ENCODE results near the gene KRT84. TPM values are rescaled to one million over a fixed set of nuclear protein-coding genes. Genes with fewer than 3 reads are reported as not detected.

The KRT84 gene
- total RNA-seq, 1 experiment from 2014 or later: 0.15 TPM

GRCh38 chr12:52391618-52392002, 6.2 kb upstream of the KRT84 start:
- BruUV-seq (replicated peaks): no TSS peak
- Histone ChIP-seq H3K27me3 (ENCODE audit: low read length) (no peaks in the 10 kb centered on the region), H3K9ac (ENCODE audit: low read length) (no peak overlapping the region), H3K4me2 (ENCODE audit: low read length) (no peak overlapping the region), H3F3A (ENCODE audit: low read length, unreplicated experiment) (no peaks in the 10 kb centered on the region), H2AFZ (ENCODE audit: low read length) (no peak overlapping the region), H3K27ac (ENCODE audit: low read length) (no peak overlapping the region), H3K4me1 (ENCODE audit: insufficient read depth, low read length) (0 out of 2 replicates have a peak, but pooled peaks cover 4% of the 10 kb centered on the region), H3K9me2 (replicated peaks; ENCODE audit: low read length) (no peaks in the 10 kb centered on the region), H3K36me3 (ENCODE audit: low read depth, low read length) (no peaks in the 10 kb centered on the region), H3K4me3 (ENCODE audit: low read length) (no peak overlapping the region), H3K79me2 (ENCODE audit: low read length) (no peaks in the 10 kb centered on the region), H3K9me3 (ENCODE audit: low read length) (no peaks in the 10 kb centered on the region), H4K20me1 (ENCODE audit: low read length) (no peaks in the 10 kb centered on the region)
- no peak for ATAC-seq
- ChIA-PET CTCF (no interaction called here), POLR2A (ENCODE audit: unreplicated experiment) (no interaction called here)
- intact Hi-C loops (cut with micrococcal nuclease): loop anchor here (1.0 to 10.0 kb wide), 3 partner anchors 63 to 491 kb away; partner anchors contain the start of gene KRT6B
- no peak for DNase-seq
- TF ChIP-seq CTCF (conservative IDR thresholded peaks at IDR 0.05; ENCODE audit: low read depth, low read length) (no peak), EZH2 (IDR thresholded peaks at IDR 0.05; ENCODE audit: low read length, unreplicated experiment) (no peak), EZH2phosphoT487 (IDR thresholded peaks at IDR 0.05; ENCODE audit: borderline replicate concordance, low read length) (no peak)

GRCh38 chr12:52390739-52391617, 5.5 kb upstream of the KRT84 start:
- Histone ChIP-seq H3K27ac (ENCODE audit: low read length) (no peak overlapping the region), H2AFZ (ENCODE audit: low read length) (no peak overlapping the region)
- CTCF ChIA-PET: no interaction called here

More at GRCh38 chr12:52390739-52391617, 5.5 kb upstream of the KRT84 start:
- Histone ChIP-seq H4K20me1 (ENCODE audit: low read length) (no peaks in the 10 kb centered on the region), H3K4me3 (ENCODE audit: low read length) (no peak overlapping the region), H3K36me3 (ENCODE audit: low read depth, low read length) (no peaks in the 10 kb centered on the region), H3K9me3 (ENCODE audit: low read length) (no peaks in the 10 kb centered on the region), H3K79me2 (ENCODE audit: low read length) (no peaks in the 10 kb centered on the region), H3K4me2 (ENCODE audit: low read length) (no peak overlapping the region), H3K27me3 (ENCODE audit: low read length) (no peaks in the 10 kb centered on the region), H3K4me1 (ENCODE audit: insufficient read depth, low read length) (0 out of 2 replicates have a peak, but pooled peaks cover 1% of the 10 kb centered on the region), H3F3A (ENCODE audit: low read length, unreplicated experiment) (no peaks in the 10 kb centered on the region), H3K9ac (ENCODE audit: low read length) (no peak overlapping the region), H3K9me2 (replicated peaks; ENCODE audit: low read length) (no peaks in the 10 kb centered on the region)
- BruUV-seq (replicated peaks): no TSS peak
- POLR2A ChIA-PET (ENCODE audit: unreplicated experiment): no interaction called here
- ATAC-seq (peak; percentile 70), DNase-seq (peak; percentile 62)
- intact Hi-C loops (cut with micrococcal nuclease): loop anchor here (1.0 to 10.0 kb wide), 3 partner anchors 64 to 491 kb away; partner anchors contain the start of gene KRT6B
- peak; percentile 92 for TF ChIP-seq CTCF (conservative IDR thresholded peaks at IDR 0.05; ENCODE audit: low read depth, low read length)
- no peak for TF ChIP-seq EZH2phosphoT487 (IDR thresholded peaks at IDR 0.05; ENCODE audit: borderline replicate concordance, low read length)
- no peak for TF ChIP-seq EZH2 (IDR thresholded peaks at IDR 0.05; ENCODE audit: low read length, unreplicated experiment)

All from PC-3 (cell line).